PFSK-1 (cell line): ENCODE results near the gene ENTPD2.

Experiments used
- POLR2AphosphoS5 ChIP-seq: IDR thresholded peaks from 2 replicates; pipeline ENCODE4 v1.6.1; 2012; ENCODE audit warnings: low read depth, mild to moderate bottlenecking, control low read depth, low read length, moderate library complexity
- REST ChIP-seq, 2 experiments: IDR thresholded peaks; 2 replicates each; pipeline versions ENCODE4 v1.6.1 to v1.8.0; 2011 to 2012; ENCODE audit warnings: low read depth in 2 of 2, low read length in 2 of 2, control low read depth in 1 of 2, inconsistent platforms in 1 of 2, mild to moderate bottlenecking in 1 of 2, moderate library complexity in 1 of 2; ENCODE audit not compliant: insufficient read depth in 1 of 2
- TAF1 ChIP-seq: IDR thresholded peaks from 2 replicates; pipeline ENCODE4 v1.6.1; 2012; ENCODE audit warnings: low read length, control low read depth, borderline replicate concordance; ENCODE audit not compliant: insufficient read depth

GRCh38 chr9:137021979-137022661 lies 31.7 kb downstream of the ENTPD2 start:
- TF ChIP-seq POLR2AphosphoS5, result no peak
- peak in 1 of 2 experiments; percentile 38; a peak in 1 of 4 replicates for TF ChIP-seq REST (IDR thresholded peaks at IDR 0.05; ENCODE audit: insufficient read depth in 1 of 2, low read depth in 2 of 2, low read length in 2 of 2)
- no peak for TF ChIP-seq TAF1
